Endothelial cell (in vitro differentiated cells): ENCODE data around the gene MAP3K12. TPM values are rescaled to one million over a fixed set of nuclear protein-coding genes. Genes with fewer than 3 reads are reported as not detected.
"Not testable (repeated sequence)": the region's sequence is repeated elsewhere in the genome, so short reads cannot be mapped to it uniquely, and the experiment has no call there.

ENCODE experiments used
- DNase-seq: peaks from one replicate; pipeline ENCODE4 v3.0.0; 2021; ENCODE audit warnings: low spot score
- H3K27ac Mint-ChIP-seq: one replicate; pipeline ENCODE4 v1.8.0; 2021; ENCODE audit warnings: mixed read lengths, inconsistent platforms; ENCODE audit not compliant: unreplicated experiment
- H3K27me3 Mint-ChIP-seq: one replicate; pipeline ENCODE4 v1.8.0; 2021; ENCODE audit warnings: mild to moderate bottlenecking, moderate library complexity, mixed read lengths, inconsistent platforms; ENCODE audit not compliant: unreplicated experiment
- H3K36me3 Mint-ChIP-seq: one replicate; pipeline ENCODE4 v1.8.0; 2021; ENCODE audit warnings: mild to moderate bottlenecking, low read depth, mixed read lengths, inconsistent platforms; ENCODE audit not compliant: unreplicated experiment
- H3K4me1 Mint-ChIP-seq: one replicate; pipeline ENCODE4 v1.8.0; 2021; ENCODE audit warnings: mild to moderate bottlenecking, mixed read lengths, inconsistent platforms; ENCODE audit not compliant: unreplicated experiment
- H3K4me3 Mint-ChIP-seq: one replicate; pipeline ENCODE4 v1.8.0; 2021; ENCODE audit warnings: mild to moderate bottlenecking, mixed read lengths, inconsistent platforms; ENCODE audit not compliant: unreplicated experiment
- H3K9me3 Mint-ChIP-seq: one replicate; pipeline ENCODE4 v1.8.0; 2021; ENCODE audit warnings: mixed read lengths, inconsistent platforms; ENCODE audit not compliant: unreplicated experiment
- CTCF ChIP-seq: fragments of 200-600 bp; sonication (generic); IDR thresholded peaks from one replicate; pipeline ENCODE4 v1.5.0; 2021; ENCODE audit warnings: antibody characterized with exemption; ENCODE audit not compliant: unreplicated experiment
- total RNA-seq: library from RNA; stranded (reverse); fragmentation: NEBNext Ultra II Directional; extraction: Animal tissue kit (Norgen Biotek cat#: 25700); gene quantifications from one replicate; pipeline ENCODE4 v1.2.1, GENCODE V29; 2021; ENCODE audit not compliant: unreplicated experiment

MAP3K12 gene
- total RNA-seq, 1 donor from 2014 or later = 20.9 TPM

GRCh38 chr12:53482626-53483168, 16.6 kb downstream of the MAP3K12 start:
- H3K36me3 Mint-ChIP-seq = peaks cover 31% of the 10 kb centered on the region
- DNase-seq = no peak
- no peak for TF ChIP-seq CTCF
- no peak overlapping the region for H3K4me3 Mint-ChIP-seq
- H3K27me3 Mint-ChIP-seq = peaks cover 21% of the 10 kb centered on the region
- H3K9me3 Mint-ChIP-seq = no peaks in the 10 kb centered on the region
- no peak overlapping the region for H3K27ac Mint-ChIP-seq
- peaks cover 2% of the 10 kb centered on the region for H3K4me1 Mint-ChIP-seq

- Mint-ChIP-seq H3K36me3 (peaks cover 28% of the 10 kb centered on the region), H3K9me3 (no peaks in the 10 kb centered on the region), H3K4me3 (no peak overlapping the region), H3K27me3 (peaks cover 21% of the 10 kb centered on the region), H3K4me1 (peaks cover 2% of the 10 kb centered on the region), H3K27ac (peak overlapping the region; percentile 4)
- no peak for DNase-seq
- peak; percentile 22 for TF ChIP-seq CTCF
These were observed 17.2 kb downstream of the MAP3K12 start for GRCh38 chr12:53481939-53482586.

GRCh38 chr12:53481458-53481857, 17.8 kb downstream of the MAP3K12 start:
- H3K4me3 Mint-ChIP-seq, DNase-seq, H3K27ac Mint-ChIP-seq, H3K4me1 Mint-ChIP-seq, H3K9me3 Mint-ChIP-seq: not testable (repeated sequence)
- Mint-ChIP-seq H3K27me3 (peaks cover 21% of the 10 kb centered on the region), H3K36me3 (peaks cover 34% of the 10 kb centered on the region)

- no peak overlapping the region for H3K4me3 Mint-ChIP-seq
- peaks cover 19% of the 10 kb centered on the region for H3K27me3 Mint-ChIP-seq
- no peak for TF ChIP-seq CTCF
- H3K9me3 Mint-ChIP-seq = no peaks in the 10 kb centered on the region
- H3K4me1 Mint-ChIP-seq = peaks cover 2% of the 10 kb centered on the region
- DNase-seq = no peak
- peaks cover 40% of the 10 kb centered on the region for H3K36me3 Mint-ChIP-seq
- no peak overlapping the region for H3K27ac Mint-ChIP-seq
These were observed 18.5 kb downstream of the MAP3K12 start for GRCh38 chr12:53480491-53481442.

GRCh38 chr12:53479331-53479730, 19.9 kb downstream of the MAP3K12 start:
- H3K27me3 Mint-ChIP-seq = peaks cover 12% of the 10 kb centered on the region
- H3K4me3 Mint-ChIP-seq = no peak overlapping the region
- peaks cover 45% of the 10 kb centered on the region for H3K36me3 Mint-ChIP-seq
- peaks cover 7% of the 10 kb centered on the region for H3K4me1 Mint-ChIP-seq
- TF ChIP-seq CTCF = no peak
- H3K9me3 Mint-ChIP-seq = no peaks in the 10 kb centered on the region
- no peak for DNase-seq
- no peak overlapping the region for H3K27ac Mint-ChIP-seq
